Kidney glomerular epithelial cell (primary cell): ENCODE measurements around the gene KRT13.

Experiments
- DNase-seq: peaks from one replicate; lab custom pipeline; 2025; lab: John Stamatoyannopoulos, UW

KRT13 gene

DNA sequence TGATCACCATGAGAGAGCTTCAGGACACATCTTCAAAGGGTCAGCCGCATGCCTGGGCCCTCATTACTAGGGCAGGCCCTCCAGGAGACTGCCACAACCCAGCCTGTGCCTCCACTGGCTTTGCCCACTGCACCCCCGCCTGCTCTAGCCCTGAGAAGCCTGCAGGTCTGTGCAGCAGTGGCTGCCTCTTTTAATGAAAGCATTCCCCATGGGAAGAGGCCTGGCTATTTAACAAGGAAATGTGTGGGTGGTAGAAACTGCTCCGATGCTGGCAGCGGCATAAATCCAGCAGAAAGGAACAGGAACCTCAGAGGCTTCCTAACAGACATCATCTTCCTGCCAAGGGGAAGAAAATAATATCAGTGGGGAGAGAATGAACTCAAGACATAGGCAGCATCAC lies 37.9 kb downstream of the KRT13 start:
- no peak for DNase-seq

DNA sequence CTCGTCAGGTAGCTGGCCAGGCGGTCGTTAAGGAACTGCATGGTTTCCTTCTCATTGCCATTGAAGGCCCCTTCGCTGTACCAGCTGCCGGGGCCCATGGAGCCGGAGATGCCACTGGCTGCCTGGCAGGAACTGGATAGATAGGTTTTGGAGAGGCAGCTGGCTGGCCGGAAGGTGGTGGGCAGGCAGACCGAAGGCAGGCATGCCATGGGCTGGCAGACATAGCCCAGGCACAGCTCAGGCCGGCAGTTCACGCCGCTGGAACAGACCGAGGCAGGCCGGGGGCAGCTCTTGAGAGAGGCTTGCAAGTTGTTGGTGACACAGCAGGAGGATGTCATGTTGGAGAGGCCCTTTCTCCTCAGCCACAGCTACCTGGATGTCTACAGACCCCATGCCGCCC lies 38.4 kb downstream of the KRT13 start, which contains the start of gene KRT32:
KRT32 (minus strand) TSS at position 399 of the 400 bp plus-strand sequence; CDS start at position 338, 61 bp downstream.
- DNase-seq, result no peak

GRCh38 chr17:41464682-41465081 lies 40.7 kb downstream of the KRT13 start:
- DNase-seq, result peak; percentile 89

- no peak for DNase-seq
Observed at GRCh38 chr17:41464173-41464572, 41.2 kb downstream of the KRT13 start.

GRCh38 chr17:41463746-41464145 lies 41.7 kb downstream of the KRT13 start:
- DNase-seq, result no peak

GRCh38 chr17:41462705-41463104 lies 42.7 kb downstream of the KRT13 start:
- no peak for DNase-seq

DNA sequence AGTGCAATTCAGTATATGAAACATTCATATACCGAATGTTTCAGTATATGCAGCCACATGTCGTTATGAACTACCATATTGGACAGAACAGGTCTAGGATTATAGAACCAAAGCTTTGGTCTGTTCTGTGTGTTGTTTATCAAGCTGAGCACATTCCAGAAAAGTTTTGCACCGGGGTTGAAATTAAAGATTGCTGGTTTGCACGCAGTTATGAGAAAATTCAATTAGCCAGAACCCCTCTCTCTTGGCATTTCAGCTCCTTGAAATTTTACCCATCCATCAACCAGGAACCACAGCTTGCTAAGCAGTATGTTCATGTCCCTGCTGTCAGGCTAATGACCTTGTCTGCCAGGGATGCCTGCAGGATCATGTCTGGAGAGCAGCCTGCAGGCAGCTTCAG lies 47.7 kb downstream of the KRT13 start:
- DNase-seq, result no peak

DNA sequence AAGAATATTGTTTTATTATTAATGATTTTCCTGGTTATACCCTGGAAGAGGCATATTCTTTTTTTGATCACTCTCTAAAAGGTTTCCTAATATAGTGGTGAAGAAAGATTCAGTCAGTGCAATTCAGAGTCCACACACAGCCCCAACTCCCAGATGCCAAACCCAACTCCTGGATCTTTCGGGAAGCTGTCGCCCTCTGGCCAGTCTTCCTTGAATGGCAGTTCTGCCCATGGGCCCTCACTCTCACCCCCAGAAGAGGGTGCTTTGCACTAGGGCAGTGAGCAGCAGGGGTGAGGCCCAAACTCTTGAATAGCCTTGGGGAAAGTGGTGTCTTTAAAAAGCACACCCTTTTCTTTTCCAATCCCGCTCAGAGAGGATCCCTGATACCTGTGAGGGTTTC lies 49.2 kb downstream of the KRT13 start:
- DNase-seq, result no peak

DNA sequence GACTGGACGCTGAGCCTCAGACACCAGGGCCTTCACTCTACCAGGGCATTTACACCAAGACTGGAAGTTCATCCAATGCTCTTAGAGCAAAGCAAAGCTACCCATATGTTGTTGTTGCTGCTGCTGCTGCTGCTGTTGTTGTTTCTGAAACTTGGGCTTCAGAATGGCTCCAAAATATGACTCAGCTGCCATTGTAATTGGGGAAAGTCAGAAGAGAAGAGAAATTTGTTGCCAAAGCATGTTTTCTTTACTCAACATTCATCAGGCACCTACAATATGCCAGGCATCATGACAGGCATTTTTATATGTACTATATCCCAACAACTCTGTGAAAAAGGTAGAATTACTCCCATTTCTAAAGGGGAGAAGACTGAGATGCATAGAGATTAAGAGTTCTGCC lies 50.2 kb downstream of the KRT13 start:
- no peak for DNase-seq

DNA sequence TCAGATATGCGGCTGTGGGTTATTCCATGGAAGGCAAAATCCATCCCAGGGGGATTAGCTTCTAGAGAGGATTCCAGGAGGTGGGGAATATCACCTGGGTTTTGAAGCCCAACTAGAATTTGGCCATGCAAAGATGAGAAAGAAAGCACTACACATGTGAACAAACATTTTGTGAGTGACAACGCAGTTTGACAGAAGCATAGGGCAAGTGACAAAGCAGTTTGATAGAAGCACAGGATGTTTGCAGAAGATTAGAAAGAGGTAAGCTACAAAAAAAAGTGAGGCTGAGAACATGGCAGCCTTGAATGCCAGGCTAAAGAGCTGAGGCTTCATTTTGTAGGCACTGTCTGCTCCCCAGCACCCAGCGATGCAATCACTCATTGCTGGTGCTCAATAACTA lies 52.3 kb downstream of the KRT13 start:
- no peak for DNase-seq

GRCh38 chr17:41452281-41452680 lies 53.1 kb downstream of the KRT13 start:
- DNase-seq, result no peak

GRCh38 chr17:41451154-41451728 lies 54.2 kb downstream of the KRT13 start:
- DNase-seq, result no peak
